Sigmoid colon (tissue), 4 donors: Measurements from ENCODE around the gene NRXN2.

Experiments used
- CTCF ChIP-seq, 4 experiments: fragments of 450-650 bp in 3 of 4; fragments of 200-600 bp in 1 of 4; IDR thresholded peaks; one replicate each; pipeline ENCODE4 v1.5.1; 2016 to 2019; ENCODE audit warnings: antibody characterized with exemption in 4 of 4, mild to moderate bottlenecking in 3 of 4, moderate library complexity in 2 of 4
- POLR2AphosphoS5 ChIP-seq, 4 donors: sonication (generic); formaldehyde crosslinking; IDR thresholded peaks; one replicate each; pipeline ENCODE4 v1.6.1; 2017; ENCODE audit warnings: antibody characterized with exemption in 4 of 4

DNA sequence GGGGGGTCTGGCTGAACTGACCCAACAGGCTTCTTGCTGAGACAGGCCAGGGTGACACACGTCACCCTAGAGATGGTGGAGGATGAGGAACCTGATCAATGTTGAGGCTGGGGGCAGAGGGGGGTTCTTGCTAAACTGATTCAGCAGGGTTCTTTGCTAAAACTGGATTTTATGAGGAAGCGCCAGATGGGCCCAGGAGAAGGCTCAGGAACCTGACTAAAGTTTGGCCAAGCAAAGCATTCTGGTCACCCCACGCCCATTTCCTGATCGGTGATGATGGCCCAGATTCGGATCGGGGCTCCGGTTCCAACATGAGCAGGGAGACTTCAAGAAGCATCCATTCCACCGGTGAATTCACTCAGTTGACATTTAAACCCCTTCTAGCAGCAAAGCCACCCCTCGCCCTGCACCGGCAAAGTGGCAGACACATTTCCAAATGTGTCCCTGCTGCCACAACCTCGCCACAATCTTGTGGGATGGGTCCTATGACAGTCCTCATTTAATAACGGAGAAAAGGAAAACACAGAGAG lies 166.2 kb downstream of the NRXN2 start:
- TF ChIP-seq CTCF (IDR thresholded peaks at IDR 0.05) (no peak), POLR2AphosphoS5 (IDR thresholded peaks at IDR 0.05) (no peak)
